Tibial artery (tissue), 4 donors: ENCODE measurements around the gene IL36A.

Source experiments
- DNase-seq, 2 donors: peaks; one replicate each; pipeline ENCODE4 v3.0.0-alpha.2; 2019
- H3K27ac ChIP-seq, 2 donors: fragments of 200-600 bp; sonication (generic) in 1 of 2; 1 replicate in 1 of 2; 2 replicates in 1 of 2; pipeline ENCODE4 v1.5.1; 2018 to 2019; ENCODE audit warnings: mild to moderate bottlenecking in 1 of 2
- H3K27me3 ChIP-seq, 2 donors: fragments of 200-600 bp; sonication (generic) in 1 of 2; one replicate each; pipeline versions ENCODE4 v1.5.1 to v1.6.0; 2016 to 2019
- H3K36me3 ChIP-seq, 3 donors: fragments of 200-600 bp; sonication (generic) in 2 of 3; one replicate each; pipeline ENCODE4 v1.5.1; 2016 to 2019; ENCODE audit warnings: mild to moderate bottlenecking in 2 of 3
- H3K4me1 ChIP-seq, 4 donors: fragments of 200-600 bp; sonication (generic) in 2 of 4; 1 replicate in 3 of 4; 2 replicates in 1 of 4; pipeline ENCODE4 v1.5.1; 2016 to 2019
- H3K4me3 ChIP-seq, 2 donors: fragments of 200-600 bp; sonication (generic) in 1 of 2; 1 replicate in 1 of 2; 2 replicates in 1 of 2; pipeline ENCODE4 v1.5.1; 2018 to 2019; ENCODE audit warnings: mild to moderate bottlenecking in 2 of 2
- H3K9me3 ChIP-seq, 3 donors: fragments of 200-600 bp; sonication (generic) in 1 of 3; one replicate each; pipeline ENCODE4 v1.5.1; 2016 to 2019
- intact Hi-C: fragments of 100-400 bp; cut with DNase I; formaldehyde crosslinking; loops from one replicate; pipeline ENCODE4 v1.15.0; 2023; ENCODE audit warnings: low total_unique reads
- TF ChIP-seq, protein P1 (sequence below), 2 experiments: fragments of 200-600 bp in 1 of 2; fragments of 450-650 bp in 1 of 2; IDR thresholded peaks; one replicate each; pipeline ENCODE4 v1.5.1; 2017 to 2019; ENCODE audit warnings: antibody characterized with exemption in 2 of 2, mild to moderate bottlenecking in 1 of 2, moderate library complexity in 1 of 2

IL36A gene

DNA sequence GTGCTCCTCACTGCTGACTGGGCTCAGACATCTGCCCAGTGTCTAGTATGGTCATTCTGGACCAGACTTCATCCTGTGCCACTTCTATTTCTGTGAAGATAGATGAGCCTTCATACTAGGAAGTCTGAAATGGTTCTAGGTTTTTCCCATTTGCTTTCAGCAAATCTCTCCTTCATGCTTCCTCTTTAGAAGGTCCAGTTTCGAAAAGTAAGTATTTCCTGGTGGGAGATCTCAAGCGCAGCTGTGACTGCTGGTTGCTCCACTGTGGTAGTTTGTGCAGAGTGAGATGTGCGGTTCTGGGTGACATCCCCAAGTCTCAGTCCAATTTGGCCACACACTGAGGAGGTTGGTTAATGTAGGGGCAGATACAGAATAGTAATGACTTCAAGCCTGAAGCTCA lies 33.0 kb downstream of the IL36A start:
- DNase-seq = no peak
- intact Hi-C loops = no loop called here
- TF ChIP-seq, protein P1, sequence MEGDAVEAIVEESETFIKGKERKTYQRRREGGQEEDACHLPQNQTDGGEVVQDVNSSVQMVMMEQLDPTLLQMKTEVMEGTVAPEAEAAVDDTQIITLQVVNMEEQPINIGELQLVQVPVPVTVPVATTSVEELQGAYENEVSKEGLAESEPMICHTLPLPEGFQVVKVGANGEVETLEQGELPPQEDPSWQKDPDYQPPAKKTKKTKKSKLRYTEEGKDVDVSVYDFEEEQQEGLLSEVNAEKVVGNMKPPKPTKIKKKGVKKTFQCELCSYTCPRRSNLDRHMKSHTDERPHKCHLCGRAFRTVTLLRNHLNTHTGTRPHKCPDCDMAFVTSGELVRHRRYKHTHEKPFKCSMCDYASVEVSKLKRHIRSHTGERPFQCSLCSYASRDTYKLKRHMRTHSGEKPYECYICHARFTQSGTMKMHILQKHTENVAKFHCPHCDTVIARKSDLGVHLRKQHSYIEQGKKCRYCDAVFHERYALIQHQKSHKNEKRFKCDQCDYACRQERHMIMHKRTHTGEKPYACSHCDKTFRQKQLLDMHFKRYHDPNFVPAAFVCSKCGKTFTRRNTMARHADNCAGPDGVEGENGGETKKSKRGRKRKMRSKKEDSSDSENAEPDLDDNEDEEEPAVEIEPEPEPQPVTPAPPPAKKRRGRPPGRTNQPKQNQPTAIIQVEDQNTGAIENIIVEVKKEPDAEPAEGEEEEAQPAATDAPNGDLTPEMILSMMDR (IDR thresholded peaks at IDR 0.05) = no peak
- no peaks in the 10 kb centered on the region for H3K27me3 ChIP-seq
- H3K27ac ChIP-seq = no peak overlapping the region
- H3K4me3 ChIP-seq = no peak overlapping the region
- H3K9me3 ChIP-seq = no peaks in the 10 kb centered on the region
- no peaks in the 10 kb centered on the region for H3K36me3 ChIP-seq
- H3K4me1 ChIP-seq = no peaks in the 10 kb centered on the region

GRCh38 chr2:113039158-113039557 lies 33.9 kb downstream of the IL36A start:
- Histone ChIP-seq H3K27ac (no peak overlapping the region), H3K4me3 (no peak overlapping the region), H3K4me1 (no peaks in the 10 kb centered on the region), H3K27me3 (no peaks in the 10 kb centered on the region), H3K9me3 (no peaks in the 10 kb centered on the region), H3K36me3 (no peaks in the 10 kb centered on the region)
- intact Hi-C loops = no loop called here
- TF ChIP-seq, protein P1 (IDR thresholded peaks at IDR 0.05) = no peak
- no peak for DNase-seq

GRCh38 chr2:113039719-113040118 lies 34.5 kb downstream of the IL36A start:
- DNase-seq = no peak
- Histone ChIP-seq H3K27me3 (no peaks in the 10 kb centered on the region), H3K27ac (no peak overlapping the region), H3K9me3 (no peaks in the 10 kb centered on the region), H3K36me3 (no peaks in the 10 kb centered on the region), H3K4me1 (no peaks in the 10 kb centered on the region), H3K4me3 (no peak overlapping the region)
- TF ChIP-seq, protein P1 (IDR thresholded peaks at IDR 0.05) = no peak
- intact Hi-C loops = no loop called here

GRCh38 chr2:113041871-113042270 lies 36.6 kb downstream of the IL36A start:
- Histone ChIP-seq H3K4me1 (no peaks in the 10 kb centered on the region), H3K27ac (no peak overlapping the region), H3K27me3 (no peaks in the 10 kb centered on the region), H3K36me3 (no peaks in the 10 kb centered on the region), H3K4me3 (no peak overlapping the region), H3K9me3 (no peaks in the 10 kb centered on the region)
- no peak for DNase-seq
- intact Hi-C loops = no loop called here
- TF ChIP-seq, protein P1 (IDR thresholded peaks at IDR 0.05) = no peak

GRCh38 chr2:113046465-113046864 lies 41.2 kb downstream of the IL36A start:
- no peak overlapping the region for H3K27ac ChIP-seq
- no peak for DNase-seq

More at GRCh38 chr2:113046465-113046864, 41.2 kb downstream of the IL36A start:
- TF ChIP-seq, protein P1 (IDR thresholded peaks at IDR 0.05) = no peak
- Histone ChIP-seq H3K9me3 (peaks cover 0 to 3% (median 0%) of the 10 kb centered on the region in 3 donors), H3K4me1 (no peaks in the 10 kb centered on the region), H3K4me3 (no peak overlapping the region), H3K27me3 (no peaks in the 10 kb centered on the region), H3K36me3 (no peaks in the 10 kb centered on the region)
- intact Hi-C loops = no loop called here
